ENCODE data around the gene RAB19.

DNA sequence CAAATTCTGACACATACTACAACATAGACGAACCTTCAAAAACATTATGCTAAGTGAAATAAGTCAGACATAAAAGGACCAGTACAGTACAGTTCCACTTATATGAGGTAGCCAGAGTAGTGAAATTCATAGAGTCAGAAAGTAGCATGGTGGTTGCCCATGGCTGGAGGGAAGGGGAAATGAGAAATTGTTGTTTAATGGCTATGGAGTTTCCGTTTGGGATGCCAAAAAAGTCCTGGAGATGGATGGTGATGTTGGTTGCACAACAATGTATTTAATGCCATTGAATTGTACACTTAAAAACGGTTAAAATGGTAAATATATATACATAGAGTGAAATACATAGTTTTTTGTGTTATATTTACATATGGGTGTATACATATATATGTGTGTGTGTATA lies 3.5 kb upstream of the RAB19 start:
- TF ChIP-seq CTCF (conservative IDR thresholded peaks at IDR 0.05; ENCODE audit: low read depth, low read length) = no peak
- no peak for TF ChIP-seq EZH2phosphoT487 (IDR thresholded peaks at IDR 0.05; ENCODE audit: borderline replicate concordance, low read length)
